ENCODE data around the gene GABRG3. TPM values are rescaled to one million over a fixed set of nuclear protein-coding genes. Genes with fewer than 3 reads are reported as not detected.

Gene GABRG3
- total RNA-seq, 1 experiment from 2014 or later = 0.15 TPM

DNA sequence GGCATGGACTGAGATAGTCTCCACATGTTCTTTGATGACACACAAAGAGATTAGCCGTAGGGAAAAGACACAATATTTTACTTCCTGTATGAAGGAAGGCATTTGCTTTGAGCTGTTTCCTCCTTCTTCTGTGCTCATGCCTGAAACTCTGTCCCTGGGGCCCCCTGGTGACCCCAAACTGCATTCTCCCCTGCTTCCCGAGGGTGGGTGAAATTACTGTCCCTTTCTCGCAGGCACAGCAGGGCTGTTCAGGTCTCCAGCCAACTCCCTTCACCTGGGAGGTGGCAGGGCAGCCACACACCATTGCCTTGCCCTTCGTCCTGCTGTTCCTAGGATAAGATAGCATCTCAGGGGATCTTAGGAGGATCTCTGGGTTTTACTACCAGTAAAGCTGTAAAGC lies 79.2 kb downstream of the GABRG3 start:
- no peak overlapping the region for H3K56ac ChIP-seq (ENCODE audit: insufficient read length, low read depth, low read length)
- H3K23ac ChIP-seq (ENCODE audit: insufficient read length, low read depth, low read length) = no peak overlapping the region
- no peak overlapping the region for H2BK120ac ChIP-seq (ENCODE audit: low read depth, low read length, poor library complexity, severe bottlenecking)
- H3K4me3 Mint-ChIP-seq = no peak overlapping the region
- H2AFZ ChIP-seq (ENCODE audit: low read length) = peak overlapping the region; percentile 17
- H3T11ph ChIP-seq (ENCODE audit: low read length) = no peak overlapping the region
- no peak for DNase-seq
- 0 out of 4 replicates have a peak, but pooled peaks cover 0 to 2% of the 10 kb centered on the region in 2 experiments for H3K4me1 Mint-ChIP-seq
- no peak overlapping the region for H4K91ac ChIP-seq (ENCODE audit: insufficient read length, low read depth, low read length)
- H3K27me3 Mint-ChIP-seq (ENCODE audit: low read depth) = no peaks in the 10 kb centered on the region; the same call in 1 of the 2 replicates
- no peaks in the 10 kb centered on the region; a peak in 1 of 7 replicates for H3K36me3 Mint-ChIP-seq (ENCODE audit: insufficient read depth in 1 of 3, low read depth in 3 of 3)
- no peaks in the 10 kb centered on the region for H4K20me1 ChIP-seq (ENCODE audit: control insufficient read depth, insufficient read depth, insufficient read length)
- no peaks in the 10 kb centered on the region for H3K9me3 ChIP-seq (ENCODE audit: control insufficient read depth, low read depth, low read length)
- no peak overlapping the region for H3K14ac ChIP-seq (ENCODE audit: insufficient read depth, low read length)
- H3K23me2 ChIP-seq (ENCODE audit: insufficient read length, low read depth, low read length, poor library complexity, severe bottlenecking) = no peaks in the 10 kb centered on the region
- TF ChIP-seq, protein P1, sequence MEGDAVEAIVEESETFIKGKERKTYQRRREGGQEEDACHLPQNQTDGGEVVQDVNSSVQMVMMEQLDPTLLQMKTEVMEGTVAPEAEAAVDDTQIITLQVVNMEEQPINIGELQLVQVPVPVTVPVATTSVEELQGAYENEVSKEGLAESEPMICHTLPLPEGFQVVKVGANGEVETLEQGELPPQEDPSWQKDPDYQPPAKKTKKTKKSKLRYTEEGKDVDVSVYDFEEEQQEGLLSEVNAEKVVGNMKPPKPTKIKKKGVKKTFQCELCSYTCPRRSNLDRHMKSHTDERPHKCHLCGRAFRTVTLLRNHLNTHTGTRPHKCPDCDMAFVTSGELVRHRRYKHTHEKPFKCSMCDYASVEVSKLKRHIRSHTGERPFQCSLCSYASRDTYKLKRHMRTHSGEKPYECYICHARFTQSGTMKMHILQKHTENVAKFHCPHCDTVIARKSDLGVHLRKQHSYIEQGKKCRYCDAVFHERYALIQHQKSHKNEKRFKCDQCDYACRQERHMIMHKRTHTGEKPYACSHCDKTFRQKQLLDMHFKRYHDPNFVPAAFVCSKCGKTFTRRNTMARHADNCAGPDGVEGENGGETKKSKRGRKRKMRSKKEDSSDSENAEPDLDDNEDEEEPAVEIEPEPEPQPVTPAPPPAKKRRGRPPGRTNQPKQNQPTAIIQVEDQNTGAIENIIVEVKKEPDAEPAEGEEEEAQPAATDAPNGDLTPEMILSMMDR (conservative IDR thresholded peaks at IDR 0.05) = no peak
- no peak overlapping the region for H4K8ac ChIP-seq (replicated peaks; ENCODE audit: insufficient read length, low read depth, low read length)
- H2BK12ac ChIP-seq (ENCODE audit: insufficient read length, low read depth, low read length) = no peak overlapping the region
- no peak overlapping the region for H3K9ac ChIP-seq (ENCODE audit: extremely low read depth, insufficient read length, low read length)
- no peak overlapping the region for H2AK5ac ChIP-seq (ENCODE audit: insufficient read length, low read length)
- no peak overlapping the region for H2BK20ac ChIP-seq (ENCODE audit: low read depth, low read length, poor library complexity, severe bottlenecking)
- no peaks in the 10 kb centered on the region for H3K27me3 ChIP-seq (ENCODE audit: insufficient read depth, low read length)
- no peak overlapping the region; a peak in 1 of 7 replicates for H3K27ac Mint-ChIP-seq
- no peak overlapping the region for H2BK5ac ChIP-seq (ENCODE audit: insufficient read length, low read length)
- H4K5ac ChIP-seq (ENCODE audit: insufficient read length, low read depth, low read length) = no peak overlapping the region
- H3K27ac ChIP-seq (ENCODE audit: insufficient read length, low read depth, low read length) = no peak overlapping the region
- no peak overlapping the region for H3K4ac ChIP-seq (ENCODE audit: low read depth, low read length)
- H3K79me1 ChIP-seq (ENCODE audit: insufficient read depth, low read depth, low read length, poor library complexity, severe bottlenecking) = no peaks in the 10 kb centered on the region
- no peak overlapping the region for H3K18ac ChIP-seq (ENCODE audit: insufficient read length, low read depth, low read length)
- WGBS (ENCODE audit: extremely low coverage, insufficient read length, low lambda C conversion rate) = no CpG with 5 or more reads among the region's 4 CpGs
- H3K9me3 Mint-ChIP-seq = peaks cover 0 to 4% of the 10 kb centered on the region in 2 experiments; a peak in 1 of 5 replicates
- no peak overlapping the region for H2BK15ac ChIP-seq (ENCODE audit: low read depth, low read length)
- no peak overlapping the region for H3K4me2 ChIP-seq (ENCODE audit: insufficient read depth, insufficient read length, low read length)
- no peaks in the 10 kb centered on the region for H3K79me2 ChIP-seq (ENCODE audit: insufficient read depth, low read length)
- no peaks in the 10 kb centered on the region for H3K4me1 ChIP-seq (ENCODE audit: insufficient read depth, low read length)
